Suprapubic skin (tissue), 4 donors: ENCODE measurements around the gene TSPAN13. TPM values are rescaled to one million over a fixed set of nuclear protein-coding genes. Genes with fewer than 3 reads are reported as not detected.

Source experiments
- DNase-seq, 2 donors: peaks; one replicate each; pipeline ENCODE4 v3.0.0-alpha.2; 2019; ENCODE audit warnings: low spot score in 2 of 2
- H3K27ac ChIP-seq: fragments of 200-600 bp; sonication (generic); one replicate; pipeline ENCODE4 v1.5.1; 2019
- H3K27me3 ChIP-seq: fragments of 200-600 bp; sonication (generic); one replicate; pipeline ENCODE4 v1.5.1; 2019
- H3K36me3 ChIP-seq: fragments of 200-600 bp; sonication (generic); one replicate; pipeline ENCODE4 v1.5.1; 2019
- H3K4me1 ChIP-seq: fragments of 200-600 bp; sonication (generic); one replicate; pipeline ENCODE4 v1.5.1; 2019
- H3K4me3 ChIP-seq: fragments of 200-600 bp; sonication (generic); one replicate; pipeline ENCODE4 v1.5.1; 2019; ENCODE audit warnings: mild to moderate bottlenecking
- H3K9me3 ChIP-seq: fragments of 200-600 bp; sonication (generic); one replicate; pipeline ENCODE4 v1.5.1; 2019
- EP300 ChIP-seq: sonication (generic); formaldehyde crosslinking; IDR thresholded peaks from one replicate; pipeline ENCODE4 v1.6.1; 2017; ENCODE audit warnings: antibody characterized with exemption
- POLR2A ChIP-seq, 2 donors: fragments of 450-650 bp; IDR thresholded peaks; one replicate each; pipeline ENCODE4 v1.6.1; 2017; ENCODE audit warnings: antibody characterized with exemption in 2 of 2, mild to moderate bottlenecking in 2 of 2, moderate library complexity in 2 of 2
- POLR2AphosphoS5 ChIP-seq, 3 donors: sonication (generic); formaldehyde crosslinking; IDR thresholded peaks; one replicate each; pipeline ENCODE4 v1.6.1; 2017; ENCODE audit warnings: antibody characterized with exemption in 3 of 3
- WGBS: methylation state at CpG from one replicate; pipeline ENCODE4 v1.1.5; 2018; 5-methylcytosine and 5-hydroxymethylcytosine counted together
- total RNA-seq, 4 donors: library from RNA; depleted of rRNA; stranded (reverse); fragments of >200 nt; gene quantifications; one replicate each; pipeline ENCODE4 v1.1.0, GENCODE V29; 2016
- TF ChIP-seq, protein P1 (sequence below), 2 donors: fragments of 200-600 bp in 1 of 2; fragments of 450-650 bp in 1 of 2; sonication (generic) in 1 of 2; IDR thresholded peaks; one replicate each; pipeline ENCODE4 v1.5.1; 2016 to 2019; ENCODE audit warnings: antibody characterized with exemption in 2 of 2, mild to moderate bottlenecking in 1 of 2, moderate library complexity in 1 of 2

TSPAN13 gene
- total RNA-seq, 4 donors from 2014 or later, result 6.9 to 17.2 (median 12.4) TPM

- no peak for DNase-seq
- no peak for TF ChIP-seq POLR2A (IDR thresholded peaks at IDR 0.05)
- TF ChIP-seq EP300, result no peak
- TF ChIP-seq POLR2AphosphoS5 (IDR thresholded peaks at IDR 0.05), result no peak
- TF ChIP-seq, protein P1, sequence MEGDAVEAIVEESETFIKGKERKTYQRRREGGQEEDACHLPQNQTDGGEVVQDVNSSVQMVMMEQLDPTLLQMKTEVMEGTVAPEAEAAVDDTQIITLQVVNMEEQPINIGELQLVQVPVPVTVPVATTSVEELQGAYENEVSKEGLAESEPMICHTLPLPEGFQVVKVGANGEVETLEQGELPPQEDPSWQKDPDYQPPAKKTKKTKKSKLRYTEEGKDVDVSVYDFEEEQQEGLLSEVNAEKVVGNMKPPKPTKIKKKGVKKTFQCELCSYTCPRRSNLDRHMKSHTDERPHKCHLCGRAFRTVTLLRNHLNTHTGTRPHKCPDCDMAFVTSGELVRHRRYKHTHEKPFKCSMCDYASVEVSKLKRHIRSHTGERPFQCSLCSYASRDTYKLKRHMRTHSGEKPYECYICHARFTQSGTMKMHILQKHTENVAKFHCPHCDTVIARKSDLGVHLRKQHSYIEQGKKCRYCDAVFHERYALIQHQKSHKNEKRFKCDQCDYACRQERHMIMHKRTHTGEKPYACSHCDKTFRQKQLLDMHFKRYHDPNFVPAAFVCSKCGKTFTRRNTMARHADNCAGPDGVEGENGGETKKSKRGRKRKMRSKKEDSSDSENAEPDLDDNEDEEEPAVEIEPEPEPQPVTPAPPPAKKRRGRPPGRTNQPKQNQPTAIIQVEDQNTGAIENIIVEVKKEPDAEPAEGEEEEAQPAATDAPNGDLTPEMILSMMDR (IDR thresholded peaks at IDR 0.05), result no peak
- H3K27ac ChIP-seq, result no peak overlapping the region
These were observed 10.3 kb upstream of the TSPAN13 start for GRCh38 chr7:16743236-16743635.

GRCh38 chr7:16744518-16745250, 8.9 kb upstream of the TSPAN13 start:
- H3K27me3 ChIP-seq, result no peaks in the 10 kb centered on the region
- no peak for TF ChIP-seq POLR2A (IDR thresholded peaks at IDR 0.05)
- no peak for TF ChIP-seq POLR2AphosphoS5 (IDR thresholded peaks at IDR 0.05)
- TF ChIP-seq, protein P1 (IDR thresholded peaks at IDR 0.05), result no peak
- no peak for TF ChIP-seq EP300
- H3K9me3 ChIP-seq, result no peaks in the 10 kb centered on the region
- DNase-seq, result no peak
- 85% methylated on average over 6 of the region's 6 CpGs for WGBS
- peaks cover 12% of the 10 kb centered on the region for H3K4me1 ChIP-seq
- no peak overlapping the region for H3K4me3 ChIP-seq
- no peaks in the 10 kb centered on the region for H3K36me3 ChIP-seq
- no peak overlapping the region for H3K27ac ChIP-seq

More at GRCh38 chr7:16743236-16743635, 10.3 kb upstream of the TSPAN13 start:
- no peaks in the 10 kb centered on the region for H3K36me3 ChIP-seq
- peaks cover 12% of the 10 kb centered on the region for H3K4me1 ChIP-seq
- H3K4me3 ChIP-seq, result no peak overlapping the region
- H3K9me3 ChIP-seq, result no peaks in the 10 kb centered on the region
- whole genome bisulfite sequencing, result 60% methylated on average over 4 of the region's 4 CpGs
- no peaks in the 10 kb centered on the region for H3K27me3 ChIP-seq

- no peaks in the 10 kb centered on the region for H3K9me3 ChIP-seq
- DNase-seq, result no peak
- WGBS, result 46% methylated on average over 2 of the region's 2 CpGs
- H3K4me3 ChIP-seq, result no peak overlapping the region
- TF ChIP-seq, protein P1 (IDR thresholded peaks at IDR 0.05), result no peak
- TF ChIP-seq POLR2A (IDR thresholded peaks at IDR 0.05) (no peak), POLR2AphosphoS5 (IDR thresholded peaks at IDR 0.05) (no peak), EP300 (no peak)
- H3K4me1 ChIP-seq, result peaks cover 7% of the 10 kb centered on the region
- H3K27ac ChIP-seq, result no peak overlapping the region
- H3K36me3 ChIP-seq, result no peaks in the 10 kb centered on the region
- no peaks in the 10 kb centered on the region for H3K27me3 ChIP-seq
These were observed 7.9 kb upstream of the TSPAN13 start for GRCh38 chr7:16745645-16746044.

DNA sequence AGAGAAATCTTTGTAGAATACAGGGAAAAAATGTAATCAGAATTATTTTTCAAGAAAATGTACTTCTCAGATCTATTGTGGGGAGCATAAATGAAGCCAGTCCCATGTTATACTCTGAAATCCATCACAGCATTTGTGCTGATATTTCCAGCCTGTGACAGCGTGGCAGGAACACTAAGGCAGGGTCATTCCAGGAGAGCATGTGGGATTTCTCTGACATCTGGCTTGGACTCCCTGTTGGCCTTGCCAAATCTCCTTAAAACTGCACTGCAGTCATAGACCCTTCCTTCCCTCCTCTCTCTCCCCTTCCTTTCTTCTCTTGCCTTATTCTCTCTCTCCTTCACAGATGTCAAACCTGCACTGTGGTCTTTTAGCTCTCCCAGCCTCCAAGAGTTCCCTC, 6.5 kb upstream of the TSPAN13 start:
- TF ChIP-seq EP300, result no peak
- TF ChIP-seq, protein P1 (IDR thresholded peaks at IDR 0.05), result no peak
- H3K4me3 ChIP-seq, result no peak overlapping the region
- WGBS, result 50% methylated on average over 1 of the region's 1 CpG
- H3K27ac ChIP-seq, result no peak overlapping the region
- peaks cover 6% of the 10 kb centered on the region for H3K4me1 ChIP-seq
- no peaks in the 10 kb centered on the region for H3K9me3 ChIP-seq
- DNase-seq, result no peak
- H3K36me3 ChIP-seq, result no peaks in the 10 kb centered on the region
- no peaks in the 10 kb centered on the region for H3K27me3 ChIP-seq

DNA sequence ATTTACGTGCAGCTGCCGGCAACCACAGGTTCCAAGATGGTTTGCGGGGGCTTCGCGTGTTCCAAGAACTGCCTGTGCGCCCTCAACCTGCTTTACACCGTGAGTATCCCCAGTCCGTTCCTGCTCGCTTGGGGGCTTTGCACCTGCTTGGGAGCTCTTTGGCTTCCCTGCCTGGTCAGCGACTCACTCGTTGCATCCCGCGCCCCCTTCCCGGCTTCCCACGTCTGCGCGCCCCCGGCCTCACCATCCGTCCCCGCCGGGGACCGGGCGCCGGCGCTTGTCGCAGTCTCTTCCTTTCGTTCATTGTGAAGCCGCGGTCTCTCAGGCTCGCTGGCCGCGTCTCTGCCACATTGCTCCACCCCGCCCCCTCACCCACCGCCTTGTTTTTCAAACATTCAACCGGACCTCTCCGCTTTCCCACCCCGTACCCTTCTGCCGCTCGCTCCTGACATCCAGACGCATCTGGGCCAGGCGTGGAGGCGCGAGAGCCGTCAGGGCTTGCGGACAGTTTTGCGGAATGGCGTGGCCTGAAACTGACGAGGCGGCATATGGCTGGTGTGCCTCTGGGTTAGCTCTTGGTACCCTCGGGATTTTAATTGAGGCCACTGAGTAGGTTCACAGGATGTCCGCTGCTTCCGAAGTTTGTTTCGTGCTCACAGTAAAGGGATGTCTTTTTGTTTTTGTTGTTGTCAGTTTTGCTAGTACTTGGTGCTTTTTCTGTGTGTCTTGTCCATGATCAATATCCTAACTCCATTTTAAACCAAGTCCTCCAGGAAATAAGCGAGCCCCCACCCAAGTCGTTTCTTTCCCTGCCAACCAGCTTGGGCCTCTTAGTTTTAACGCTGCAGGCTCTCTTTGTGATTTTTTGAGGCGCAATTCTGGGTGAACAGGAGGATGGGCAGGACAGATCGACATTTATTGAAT, 639 bp downstream of the TSPAN13 start:
- peak; percentile 71 to 83 for DNase-seq
- Histone ChIP-seq H3K36me3 (no peaks in the 10 kb centered on the region), H3K4me1 (peaks cover 19% of the 10 kb centered on the region), H3K4me3 (peak overlapping the region; percentile 84), H3K27ac (peak overlapping the region; percentile 74), H3K9me3 (no peaks in the 10 kb centered on the region), H3K27me3 (no peaks in the 10 kb centered on the region)
- 5% methylated on average over 51 of the region's 58 CpGs for whole genome bisulfite sequencing
- no peak for TF ChIP-seq POLR2A (IDR thresholded peaks at IDR 0.05)
- no peak for TF ChIP-seq POLR2AphosphoS5 (IDR thresholded peaks at IDR 0.05)
- TF ChIP-seq, protein P1 (IDR thresholded peaks at IDR 0.05), result no peak
- no peak for TF ChIP-seq EP300
